IPS DF 6.9 (cell line): Measurements from ENCODE around the gene DCDC2C.

Source experiments
- DNase-seq: peaks from one replicate; pipeline ENCODE4 v3.0.0-alpha.2; 2013; ENCODE audit warnings: low read depth, low spot score
- H3K27ac ChIP-seq: one replicate; pipeline ENCODE4 v1.5.1; 2013; ENCODE audit warnings: low read length, control low read depth
- H3K27me3 ChIP-seq: 2 replicates; pipeline ENCODE4 v1.6.1; 2013; ENCODE audit warnings: mild to moderate bottlenecking, low read length; ENCODE audit not compliant: control insufficient read depth, insufficient read depth
- H3K36me3 ChIP-seq: 2 replicates; pipeline ENCODE4 v1.6.1; 2013; ENCODE audit warnings: low read length; ENCODE audit not compliant: control insufficient read depth, insufficient read depth
- H3K4me1 ChIP-seq: 2 replicates; pipeline ENCODE4 v1.6.1; 2013; ENCODE audit warnings: low read length; ENCODE audit not compliant: control insufficient read depth, insufficient read depth
- H3K4me3 ChIP-seq: 2 replicates; pipeline ENCODE4 v1.5.1; 2013; ENCODE audit warnings: mild to moderate bottlenecking, low read length
- H3K9me3 ChIP-seq: 2 replicates; pipeline ENCODE4 v1.6.1; 2013; ENCODE audit warnings: low read length, inconsistent platforms; ENCODE audit not compliant: control insufficient read depth, insufficient read depth
- WGBS: extraction: QIAGEN DNeasy Blood & Tissue Kit; methylation state at CpG from one replicate; pipeline ENCODE4 v1.1.7; 2013; ENCODE audit warnings: mixed read lengths, missing lambda C conversion rate; ENCODE audit not compliant: insufficient read length, insufficient coverage; 5-methylcytosine and 5-hydroxymethylcytosine counted together

DCDC2C gene

DNA sequence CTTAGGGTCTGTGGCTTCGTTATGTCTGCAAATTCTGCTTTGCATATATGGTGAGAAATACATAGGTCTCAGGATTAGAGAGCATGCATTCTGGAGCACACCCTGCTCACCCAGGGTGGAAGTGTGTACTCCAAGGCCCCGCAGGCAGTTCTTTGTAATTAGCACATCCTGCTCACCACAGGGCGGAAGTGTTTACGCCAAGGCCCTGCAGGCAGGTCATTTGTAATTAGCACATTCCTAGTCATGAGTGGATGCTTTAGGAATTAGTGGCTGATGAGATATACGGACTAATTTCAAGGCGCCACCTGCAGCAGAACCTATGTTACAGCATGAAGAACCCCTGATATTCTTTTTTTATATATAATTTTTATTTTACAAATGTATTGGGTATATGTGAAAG is 41.1 kb upstream of the DCDC2C start:
- peaks cover 2% of the 10 kb centered on the region for H3K4me1 ChIP-seq
- no CpG with 5 or more reads among the region's 6 CpGs for WGBS
- H3K4me3 ChIP-seq = no peak overlapping the region
- no peaks in the 10 kb centered on the region; the same call in 1 of the 2 replicates for H3K27me3 ChIP-seq
- no peak for DNase-seq
- H3K27ac ChIP-seq = no peak overlapping the region
- no peaks in the 10 kb centered on the region for H3K9me3 ChIP-seq
- no peaks in the 10 kb centered on the region for H3K36me3 ChIP-seq

GRCh38 chr2:3664118-3664517 is 39.3 kb upstream of the DCDC2C start:
- H3K36me3 ChIP-seq = no peaks in the 10 kb centered on the region
- H3K9me3 ChIP-seq = no peaks in the 10 kb centered on the region
- H3K27me3 ChIP-seq = no peaks in the 10 kb centered on the region; the same call in 1 of the 2 replicates
- no peaks in the 10 kb centered on the region for H3K4me1 ChIP-seq
- WGBS = no CpG with 5 or more reads among the region's 3 CpGs
- H3K27ac ChIP-seq = no peak overlapping the region
- no peak for DNase-seq
- H3K4me3 ChIP-seq = no peak overlapping the region

DNA sequence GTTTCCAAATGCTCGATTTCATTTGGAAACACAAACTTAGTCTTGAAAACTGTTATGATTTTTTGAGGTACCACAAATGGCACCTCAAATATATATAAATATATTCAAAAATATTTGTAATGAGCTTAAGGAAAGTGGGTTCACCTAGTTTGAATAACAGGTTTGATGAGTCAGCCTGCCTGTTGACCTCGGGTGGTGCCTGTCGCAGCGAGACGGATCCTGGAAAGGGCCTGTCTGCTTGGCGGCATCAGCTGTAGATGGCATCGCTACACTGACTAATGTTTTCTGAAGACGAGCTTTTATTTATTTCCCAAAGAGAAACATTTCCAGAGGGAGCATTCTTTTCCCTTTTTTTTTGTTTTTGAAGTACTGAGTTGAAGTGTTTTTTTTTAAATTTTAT is 38.5 kb upstream of the DCDC2C start:
- no peak for DNase-seq
- H3K27me3 ChIP-seq = no peaks in the 10 kb centered on the region; the same call in 1 of the 2 replicates
- no peak overlapping the region for H3K4me3 ChIP-seq
- H3K36me3 ChIP-seq = no peaks in the 10 kb centered on the region
- H3K4me1 ChIP-seq = no peaks in the 10 kb centered on the region
- no peak overlapping the region for H3K27ac ChIP-seq
- no peaks in the 10 kb centered on the region for H3K9me3 ChIP-seq
- WGBS = no CpG with 5 or more reads among the region's 8 CpGs

- no peaks in the 10 kb centered on the region for H3K4me1 ChIP-seq
- no peaks in the 10 kb centered on the region; the same call in 1 of the 2 replicates for H3K27me3 ChIP-seq
- WGBS = no CpG with 5 or more reads among the region's 16 CpGs
- H3K9me3 ChIP-seq = no peaks in the 10 kb centered on the region
- DNase-seq = no peak
- no peaks in the 10 kb centered on the region for H3K36me3 ChIP-seq
- no peak overlapping the region for H3K27ac ChIP-seq
- H3K4me3 ChIP-seq = no peak overlapping the region
Measured at GRCh38 chr2:3665886-3666612, 37.3 kb upstream of the DCDC2C start.

DNA sequence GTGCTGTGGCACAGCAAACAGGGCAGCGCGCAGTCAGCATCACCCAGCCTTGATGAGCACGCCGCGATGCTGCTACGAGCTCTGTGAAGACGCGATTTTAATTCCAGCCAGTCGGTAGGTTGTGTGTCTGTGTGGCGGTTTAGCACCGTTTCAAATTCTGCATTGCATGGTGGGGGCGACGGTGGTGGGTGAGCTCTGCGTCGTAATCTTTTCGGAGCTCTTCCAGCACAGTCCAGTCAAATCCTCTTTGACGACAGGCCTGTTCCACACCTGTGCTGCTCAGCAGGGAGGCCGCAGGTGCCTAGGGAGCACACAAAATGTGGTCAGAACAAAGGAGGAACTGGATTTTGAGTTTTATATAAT is 36.8 kb upstream of the DCDC2C start:
- no peaks in the 10 kb centered on the region for H3K36me3 ChIP-seq
- no peak for DNase-seq
- WGBS = no CpG with 5 or more reads among the region's 18 CpGs

GRCh38 chr2:3667151-3667631 is 36.2 kb upstream of the DCDC2C start:
- no peak overlapping the region; the same call in 1 of the 2 replicates for H3K4me3 ChIP-seq
- H3K4me1 ChIP-seq = no peaks in the 10 kb centered on the region
- no CpG with 5 or more reads among the region's 23 CpGs for WGBS
- no peak overlapping the region for H3K27ac ChIP-seq
- H3K27me3 ChIP-seq = no peaks in the 10 kb centered on the region; the same call in 1 of the 2 replicates
- no peaks in the 10 kb centered on the region for H3K9me3 ChIP-seq
- DNase-seq = no peak
- no peaks in the 10 kb centered on the region for H3K36me3 ChIP-seq

More for the DNA sequence above, 36.8 kb upstream of the DCDC2C start:
- H3K27ac ChIP-seq = no peak overlapping the region
- no peaks in the 10 kb centered on the region for H3K4me1 ChIP-seq
- H3K9me3 ChIP-seq = no peaks in the 10 kb centered on the region
- no peak overlapping the region for H3K4me3 ChIP-seq
- no peaks in the 10 kb centered on the region; the same call in 1 of the 2 replicates for H3K27me3 ChIP-seq

- DNase-seq = no peak
- Histone ChIP-seq H3K4me3 (no peak overlapping the region), H3K36me3 (no peaks in the 10 kb centered on the region), H3K9me3 (no peaks in the 10 kb centered on the region), H3K4me1 (no peaks in the 10 kb centered on the region), H3K27ac (no peak overlapping the region), H3K27me3 (no peaks in the 10 kb centered on the region)
- no CpG with 5 or more reads among the region's 8 CpGs for WGBS
Measured at GRCh38 chr2:3669656-3670055, 33.7 kb upstream of the DCDC2C start.

- no peaks in the 10 kb centered on the region for H3K9me3 ChIP-seq
- no peak overlapping the region for H3K27ac ChIP-seq
- DNase-seq = no peak
- no peaks in the 10 kb centered on the region for H3K27me3 ChIP-seq
- no CpG with 5 or more reads among the region's 15 CpGs for WGBS
- H3K4me3 ChIP-seq = no peak overlapping the region
- H3K36me3 ChIP-seq = no peaks in the 10 kb centered on the region
- H3K4me1 ChIP-seq = no peaks in the 10 kb centered on the region
Measured at GRCh38 chr2:3670376-3670775, 33.0 kb upstream of the DCDC2C start.

DNA sequence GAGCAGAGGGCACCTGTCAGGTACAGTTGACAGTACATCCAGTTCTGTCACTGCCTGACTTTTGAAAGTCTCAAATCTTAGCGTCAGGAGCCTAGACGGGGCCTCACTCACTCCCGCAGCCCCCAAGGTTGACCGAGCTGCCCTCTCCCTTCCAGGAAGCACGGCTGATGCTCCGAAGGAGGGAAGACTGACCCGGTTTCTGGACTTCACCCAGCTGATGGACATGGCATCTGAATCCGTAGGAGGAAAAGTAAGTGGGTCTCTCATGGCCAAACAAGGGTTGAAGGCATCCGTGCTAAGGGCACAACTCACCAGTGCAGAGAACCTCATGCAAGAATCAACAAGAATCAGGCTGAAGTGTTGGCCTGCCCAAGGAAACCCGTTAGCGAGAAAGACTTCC is 32.4 kb upstream of the DCDC2C start:
- WGBS = no CpG with 5 or more reads among the region's 11 CpGs
- H3K36me3 ChIP-seq = no peaks in the 10 kb centered on the region
- H3K4me3 ChIP-seq = no peak overlapping the region
- no peak for DNase-seq
- no peaks in the 10 kb centered on the region for H3K9me3 ChIP-seq
- no peaks in the 10 kb centered on the region for H3K27me3 ChIP-seq
- no peak overlapping the region for H3K27ac ChIP-seq
- H3K4me1 ChIP-seq = no peaks in the 10 kb centered on the region

DNA sequence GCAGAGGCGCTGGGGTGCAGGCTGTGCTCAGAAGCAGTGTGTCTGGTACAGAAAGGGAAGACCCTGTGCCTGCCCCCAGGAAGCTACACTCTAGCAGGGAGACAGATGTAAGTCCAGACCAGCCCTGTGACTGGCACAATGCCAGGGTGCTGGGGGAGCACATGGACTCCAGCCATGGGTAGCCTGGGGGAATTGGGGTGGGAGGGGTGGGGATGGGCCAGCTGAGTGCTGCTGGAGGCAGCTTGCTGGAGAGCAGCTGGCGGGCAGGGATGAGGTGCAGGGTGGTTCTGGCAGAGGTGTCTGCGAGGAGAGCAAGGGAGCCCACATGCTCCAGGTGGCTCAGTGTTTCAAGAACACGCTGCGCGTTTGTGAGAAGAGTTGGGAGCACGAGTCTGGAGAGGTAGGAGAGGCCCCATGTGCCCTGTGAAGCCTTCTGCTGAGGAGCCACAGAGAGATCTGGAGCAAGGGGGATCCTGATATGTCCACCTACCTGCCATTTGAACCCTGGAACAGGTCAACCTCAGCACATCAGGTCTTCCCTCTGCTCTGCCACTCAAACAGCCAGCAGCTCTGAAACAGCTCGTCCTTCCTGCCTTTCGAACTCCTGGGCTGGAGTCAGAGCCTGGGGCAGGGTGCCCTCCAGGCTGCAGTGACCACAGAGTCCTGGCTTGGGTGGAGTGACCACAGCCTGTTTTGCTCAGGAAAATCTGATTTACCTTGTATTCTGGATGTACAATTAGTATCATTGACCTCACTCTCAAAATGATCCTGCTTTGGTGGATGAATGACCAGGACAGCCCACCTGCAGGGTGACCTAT is 30.3 kb upstream of the DCDC2C start:
- no peaks in the 10 kb centered on the region for H3K9me3 ChIP-seq
- H3K4me3 ChIP-seq = no peak overlapping the region
- no peak for DNase-seq
- no peaks in the 10 kb centered on the region for H3K4me1 ChIP-seq
- no peaks in the 10 kb centered on the region for H3K27me3 ChIP-seq
- no CpG with 5 or more reads among the region's 9 CpGs for WGBS
- no peaks in the 10 kb centered on the region for H3K36me3 ChIP-seq
- no peak overlapping the region for H3K27ac ChIP-seq
